ENCODE measurements around the gene TATDN2.
"Not testable (repeated sequence)": the region's sequence is repeated elsewhere in the genome, so short reads cannot be mapped to it uniquely, and the experiment has no call there.

TATDN2 gene

DNA sequence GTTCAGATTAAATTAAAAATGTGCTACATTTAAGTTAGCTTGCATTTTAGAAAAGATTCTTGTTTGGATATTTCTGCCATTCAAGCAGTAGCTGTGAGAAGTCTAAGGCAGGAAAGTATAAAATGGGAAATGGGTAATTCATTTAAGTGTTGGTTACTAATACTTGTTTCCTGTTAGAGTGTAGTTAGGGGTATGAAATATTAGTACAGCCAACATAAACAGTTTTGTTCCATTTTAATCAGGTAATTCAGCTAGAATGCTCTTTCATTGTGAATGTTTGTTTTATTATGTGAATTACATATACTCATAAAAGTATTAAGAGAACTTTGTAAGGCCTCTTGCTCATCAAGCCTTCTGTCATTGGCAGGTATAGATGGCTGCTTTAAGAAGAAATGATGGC, 19.9 kb downstream of the TATDN2 start:
- no peak for DNase-seq (ENCODE audit: low read depth in 2 of 2)

- no peak for DNase-seq (ENCODE audit: low read depth in 2 of 2)
These were observed 20.7 kb downstream of the TATDN2 start for GRCh38 chr3:10268930-10269329.

- no peak for DNase-seq (ENCODE audit: low read depth in 2 of 2)
These were observed 21.2 kb downstream of the TATDN2 start for GRCh38 chr3:10269443-10269842.

- not testable (repeated sequence) for DNase-seq (ENCODE audit: low read depth in 2 of 2)
These were observed 24.2 kb downstream of the TATDN2 start for GRCh38 chr3:10272476-10272875.

GRCh38 chr3:10272977-10273376, 24.7 kb downstream of the TATDN2 start:
- no peak for DNase-seq (ENCODE audit: low read depth in 2 of 2)

GRCh38 chr3:10273702-10274305, 25.5 kb downstream of the TATDN2 start:
- no peak for DNase-seq (ENCODE audit: low read depth in 2 of 2)

DNA sequence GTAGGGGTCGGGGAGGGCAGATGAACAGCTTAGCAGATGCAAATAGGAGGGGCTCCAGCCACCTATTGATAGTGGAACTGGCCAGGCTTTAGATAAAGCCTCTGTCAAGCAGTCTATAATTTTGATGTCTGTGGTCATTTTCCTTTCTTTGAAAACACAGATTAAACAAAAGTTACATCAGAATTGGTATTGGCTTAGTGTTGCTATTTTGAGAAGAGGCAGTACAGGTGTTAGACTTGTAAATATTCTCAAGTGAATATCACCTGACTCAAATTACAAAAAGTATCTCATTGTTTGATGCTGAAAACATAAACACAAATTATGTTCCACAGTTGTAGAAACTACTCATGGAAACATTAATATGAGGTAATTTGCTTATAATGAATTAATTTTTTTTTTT, 26.3 kb downstream of the TATDN2 start:
- no peak for DNase-seq (ENCODE audit: low read depth in 2 of 2)

- no peak for DNase-seq (ENCODE audit: low read depth in 2 of 2)
These were observed 28.9 kb downstream of the TATDN2 start for GRCh38 chr3:10277115-10277625.

DNA sequence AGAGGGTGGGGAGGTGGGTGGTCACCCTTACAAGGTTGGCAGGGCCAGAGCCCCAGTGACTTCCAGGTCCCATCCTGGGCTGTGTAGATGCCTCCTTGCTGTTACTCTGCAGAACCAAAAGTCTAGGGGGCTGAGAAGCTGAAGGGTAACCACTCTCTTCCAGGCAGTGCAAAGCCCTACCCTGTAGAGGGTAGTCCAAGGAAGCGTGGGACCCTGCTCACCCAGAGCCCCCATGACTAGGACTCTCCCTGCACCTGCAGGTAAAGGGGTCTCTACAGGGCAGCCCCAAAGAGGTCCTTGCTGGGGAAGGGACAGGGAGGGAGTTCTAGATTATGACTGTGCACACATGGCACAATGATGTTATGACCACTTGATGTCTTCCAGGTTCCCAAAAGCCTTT, 30.2 kb downstream of the TATDN2 start:
- no peak for DNase-seq (ENCODE audit: low read depth in 2 of 2)

GRCh38 chr3:10279384-10280176, 31.3 kb downstream of the TATDN2 start:
- DNase-seq (ENCODE audit: low read depth in 2 of 2) = no peak

DNA sequence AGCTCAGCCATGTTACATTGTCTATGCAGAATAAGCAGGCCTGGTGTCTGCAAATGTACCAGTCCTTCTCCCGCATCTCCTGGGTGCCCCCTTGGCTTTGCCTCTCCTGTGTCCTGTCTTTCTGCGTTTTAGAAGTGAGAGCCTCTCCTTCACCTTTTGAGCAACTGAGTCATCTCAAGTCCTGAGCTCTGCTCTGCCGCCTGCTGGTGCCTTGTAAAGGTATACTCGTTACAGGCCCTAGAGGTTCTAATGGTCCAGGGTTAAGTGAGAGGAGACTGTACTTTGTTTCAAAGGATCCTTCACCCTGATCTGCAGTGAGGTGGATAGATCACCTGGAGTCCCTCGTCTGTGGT, 31.9 kb downstream of the TATDN2 start:
- DNase-seq (ENCODE audit: low read depth in 2 of 2) = no peak

DNA sequence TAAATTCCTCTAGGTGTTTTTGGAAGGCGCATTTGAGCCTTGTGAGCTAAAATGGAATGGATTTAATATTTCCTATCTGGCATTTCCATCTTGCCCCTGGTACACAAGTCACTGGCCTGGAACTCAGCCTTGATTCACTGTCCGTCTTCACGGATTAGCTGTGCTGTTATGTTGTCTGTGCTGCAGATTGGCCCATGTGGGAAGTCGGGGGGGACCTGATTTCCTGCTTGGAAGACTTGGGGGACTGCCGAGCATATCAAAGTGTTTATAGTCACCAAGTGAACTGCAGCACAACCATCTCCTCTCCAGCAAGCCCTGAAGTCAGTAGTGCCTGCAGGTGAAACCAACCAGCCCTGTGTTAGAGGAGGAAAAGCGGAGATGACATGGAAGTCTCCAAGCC, 32.3 kb downstream of the TATDN2 start:
- no peak for DNase-seq (ENCODE audit: low read depth in 2 of 2)

DNA sequence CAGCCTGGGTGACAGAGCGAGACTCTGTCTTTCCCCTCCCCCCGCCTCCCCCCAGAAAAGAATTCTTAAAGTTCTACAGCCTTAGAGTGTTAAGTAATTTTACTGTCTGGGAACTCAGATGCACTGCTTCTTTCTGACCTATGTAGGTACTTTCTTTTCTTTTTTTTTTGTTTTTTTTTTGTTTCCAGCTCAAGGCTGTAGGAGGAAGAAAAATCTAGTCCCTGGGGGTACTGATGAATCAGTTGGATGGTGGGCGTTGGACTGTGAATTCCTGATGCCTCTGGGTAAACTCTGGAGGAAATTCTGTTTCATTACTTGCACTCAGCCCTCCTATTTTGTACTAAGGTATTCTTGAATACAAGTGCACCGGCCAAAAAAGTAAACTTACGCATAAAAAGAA, 33.7 kb downstream of the TATDN2 start:
- DNase-seq (ENCODE audit: low read depth in 2 of 2) = no peak

DNA sequence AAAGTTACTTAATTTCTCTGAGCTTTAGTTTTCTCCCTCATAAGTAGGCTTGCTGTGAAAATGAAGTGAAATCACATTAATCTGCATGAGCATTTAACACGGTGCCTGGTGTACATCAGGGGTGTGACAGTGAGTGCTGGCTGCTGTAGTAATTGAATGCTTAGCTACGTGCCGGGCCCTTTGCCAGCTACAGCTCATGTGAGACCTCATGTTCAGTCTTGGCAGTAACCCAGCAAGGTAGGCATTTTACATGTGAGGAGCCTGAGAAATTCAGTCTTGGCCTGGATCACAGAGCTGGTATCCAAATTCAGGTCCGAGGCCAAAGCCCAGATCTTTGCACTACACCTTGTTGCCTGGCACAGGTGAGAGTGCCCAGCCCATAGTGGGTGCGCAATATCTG, 35.4 kb downstream of the TATDN2 start:
- no peak for DNase-seq (ENCODE audit: low read depth in 2 of 2)

DNA sequence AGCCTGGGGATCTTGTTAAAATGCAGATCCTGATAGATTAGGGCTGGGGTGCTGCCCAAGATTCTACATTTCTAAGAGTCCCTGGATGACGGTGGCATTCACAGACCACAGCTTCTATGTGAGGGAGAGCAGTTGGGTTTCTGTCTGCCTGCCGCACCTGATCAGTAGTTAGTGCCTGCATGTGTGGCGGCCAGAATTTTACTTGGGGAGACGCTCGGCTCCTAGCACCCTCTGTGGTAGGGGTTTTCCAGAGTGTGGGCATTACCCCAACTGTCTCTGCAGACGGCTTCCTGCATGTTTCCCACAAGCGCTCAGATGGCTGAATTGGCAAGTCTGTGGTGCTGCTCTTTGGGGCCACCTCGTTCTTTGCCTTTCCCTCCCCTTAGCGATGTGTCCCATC, 36.2 kb downstream of the TATDN2 start:
- DNase-seq (ENCODE audit: low read depth in 2 of 2) = no peak

DNA sequence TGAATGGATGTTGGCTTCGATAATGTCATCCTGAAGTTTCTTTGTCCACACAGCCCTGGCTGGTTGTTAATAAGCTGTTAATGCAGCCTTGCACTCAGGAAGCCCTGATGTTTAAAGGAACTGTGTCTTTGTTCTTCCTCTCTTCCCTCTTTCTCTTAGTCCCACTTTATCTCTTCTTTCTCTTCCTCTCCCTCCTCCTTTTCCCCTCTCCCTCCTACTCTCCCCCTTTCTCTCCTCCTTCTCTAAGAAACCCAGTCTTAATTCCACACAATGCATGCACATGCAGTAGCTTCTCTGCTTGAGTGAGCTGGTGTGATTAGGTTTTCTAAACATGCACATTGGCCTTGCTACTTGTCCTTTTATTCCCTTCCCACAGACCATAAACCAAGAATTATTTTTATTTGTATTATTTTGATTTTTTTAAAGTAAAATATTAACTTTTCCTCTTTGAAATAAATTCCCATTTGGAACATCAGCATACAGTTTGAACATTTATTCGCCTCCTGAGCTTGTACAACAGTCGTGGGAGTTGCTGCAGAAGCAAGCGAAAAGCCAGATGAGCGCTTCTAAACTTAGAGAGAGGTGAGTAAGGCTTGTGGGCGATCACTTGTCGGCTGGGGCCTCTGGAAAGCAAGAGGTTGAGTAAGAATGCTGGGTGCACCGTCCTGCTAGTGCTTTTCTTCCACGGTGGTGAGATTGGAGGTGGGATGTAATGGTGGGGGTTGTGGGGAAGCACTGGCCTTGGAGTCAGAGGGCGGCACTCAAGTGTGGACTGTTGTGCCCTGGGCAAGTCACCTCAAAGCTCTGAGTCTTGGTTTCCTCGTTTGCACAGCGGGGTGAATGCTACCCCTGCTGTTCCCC, 37.2 kb downstream of the TATDN2 start:
- no peak for DNase-seq (ENCODE audit: low read depth in 2 of 2)

DNA sequence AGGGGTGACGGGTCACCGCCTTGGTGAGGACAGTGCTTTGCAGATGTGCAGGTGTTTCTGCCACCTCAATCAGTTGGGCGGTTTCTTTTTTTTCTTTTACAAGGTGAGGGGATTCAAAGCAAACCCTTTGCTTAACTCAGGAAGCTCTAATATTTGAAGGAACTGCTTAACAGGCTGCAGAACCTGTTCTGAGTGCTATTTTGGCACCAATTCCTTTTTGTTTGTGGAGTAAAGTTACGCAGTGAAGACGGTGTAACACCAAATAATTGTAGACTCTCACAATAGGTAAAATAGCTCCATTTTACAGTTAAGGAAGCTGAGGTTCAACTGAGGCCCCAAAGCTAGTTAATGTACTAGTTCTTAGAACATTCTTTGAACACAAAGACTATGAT, 37.9 kb downstream of the TATDN2 start:
- DNase-seq (ENCODE audit: low read depth in 2 of 2) = no peak

GRCh38 chr3:10286596-10287295, 38.5 kb downstream of the TATDN2 start:
- no peak for DNase-seq (ENCODE audit: low read depth in 2 of 2)

DNA sequence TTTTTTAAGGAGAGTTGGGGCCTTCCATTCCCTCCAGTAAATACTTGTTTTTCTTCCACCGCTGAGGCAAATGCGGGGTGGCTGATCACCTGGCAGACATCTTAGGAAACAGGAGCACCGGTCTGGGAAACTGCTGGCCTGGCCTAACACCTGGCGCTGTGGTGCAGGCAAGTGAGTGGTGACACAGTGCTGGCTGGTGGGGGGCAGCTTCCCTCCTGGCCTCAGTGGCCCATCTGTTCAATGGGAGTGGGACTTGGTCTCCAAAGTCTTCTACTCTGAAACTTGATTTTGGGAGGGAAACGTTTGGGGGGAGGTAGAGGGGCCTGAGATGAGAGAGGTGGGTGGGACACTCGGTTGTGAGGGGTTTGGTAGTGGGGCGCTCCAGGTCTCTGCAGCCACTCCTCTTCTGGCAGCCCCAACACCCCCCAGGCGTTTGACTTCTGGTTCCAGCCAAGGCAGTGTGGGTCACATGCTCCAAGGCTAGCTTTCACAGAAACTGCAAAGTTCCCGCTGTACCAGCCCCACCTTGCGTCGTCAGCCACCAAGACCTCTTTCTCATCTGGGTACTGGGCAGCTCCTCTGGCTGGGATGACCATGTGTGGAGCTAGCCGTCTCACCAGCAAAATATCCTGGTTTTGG, 39.8 kb downstream of the TATDN2 start:
- no peak for DNase-seq (ENCODE audit: low read depth in 2 of 2)

- DNase-seq (ENCODE audit: low read depth in 2 of 2) = no peak
These were observed 40.3 kb downstream of the TATDN2 start for GRCh38 chr3:10288575-10288960.

DNA sequence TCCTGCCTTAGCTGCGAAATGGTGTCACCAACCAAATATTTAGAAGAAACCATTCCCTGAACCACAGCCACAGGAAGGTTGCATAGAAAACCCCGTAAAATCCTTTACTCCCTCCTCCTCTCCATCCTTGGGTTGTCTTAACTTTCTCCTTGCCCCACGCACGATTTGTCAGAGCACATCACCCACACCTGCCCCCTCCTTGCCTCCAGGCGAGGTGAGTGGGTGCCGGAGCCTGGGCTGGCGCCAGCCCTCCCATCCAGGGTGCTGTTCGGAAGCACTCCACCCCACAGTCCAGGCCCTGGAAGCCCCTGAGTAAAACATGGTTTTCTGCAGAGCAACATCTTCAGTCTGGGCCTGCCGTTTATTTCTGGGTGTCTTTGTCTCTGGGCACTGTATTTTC, 40.8 kb downstream of the TATDN2 start:
- no peak for DNase-seq (ENCODE audit: low read depth in 2 of 2)

Measured in stimulated activated CD8-positive, alpha-beta memory T cell treated with anti-CD3 and anti-CD28 coated beads, Interleukin-7, amount 100 ng/mL, for 1 hour (primary cell).